NCI-H510A treated with DMSO at 0.1 percent for 48 hours (cell line): Measurements from ENCODE around the gene PARP1.

ENCODE experiments used
- DNase-seq: peaks from one replicate; lab custom pipeline; 2025; lab: John Stamatoyannopoulos, UW

PARP1 gene

DNA sequence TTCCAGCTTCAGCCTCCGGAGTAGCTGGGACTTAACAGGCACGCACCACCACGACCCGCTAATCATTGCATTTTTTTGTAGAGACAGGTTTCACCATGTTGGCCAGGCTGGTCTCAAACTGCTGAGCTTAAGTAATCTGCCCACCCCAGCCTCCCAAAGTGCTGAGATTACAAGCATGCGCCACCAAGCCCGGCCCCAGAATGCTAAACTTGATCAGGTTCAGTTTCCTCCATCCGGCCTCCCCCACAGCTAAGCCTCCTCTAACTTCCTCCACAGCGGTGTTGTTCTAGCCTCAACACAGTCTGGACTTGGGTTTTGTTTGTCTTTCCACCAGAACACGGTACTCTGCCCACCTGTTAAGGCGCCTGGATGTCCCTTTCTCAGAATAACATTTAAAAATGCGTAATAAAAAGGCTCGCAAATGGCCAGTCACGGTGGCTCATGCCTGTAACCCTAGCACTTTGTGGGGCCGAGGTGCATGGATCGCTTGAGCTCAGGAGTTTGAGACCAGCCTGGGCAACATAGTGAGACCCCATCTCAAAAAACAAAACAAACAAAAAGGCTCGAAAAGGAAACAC is 2.4 kb downstream of the PARP1 start:
- no peak for DNase-seq

DNA sequence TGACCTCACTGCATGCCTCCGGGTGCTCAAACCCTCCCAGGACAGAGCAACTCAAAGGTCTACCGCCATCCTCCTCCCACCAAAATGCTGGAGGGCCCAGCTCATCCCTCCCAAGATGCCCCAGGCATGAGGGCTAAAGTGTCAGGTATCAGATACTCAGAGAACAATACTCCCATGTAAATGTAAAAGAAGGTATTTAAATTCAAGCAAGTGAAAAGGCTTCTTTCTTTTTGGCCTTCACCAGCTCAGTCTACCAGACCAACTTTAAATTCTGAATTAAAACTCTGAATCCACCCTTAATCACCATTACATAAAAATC is 3.0 kb downstream of the PARP1 start:
- no peak for DNase-seq

DNA sequence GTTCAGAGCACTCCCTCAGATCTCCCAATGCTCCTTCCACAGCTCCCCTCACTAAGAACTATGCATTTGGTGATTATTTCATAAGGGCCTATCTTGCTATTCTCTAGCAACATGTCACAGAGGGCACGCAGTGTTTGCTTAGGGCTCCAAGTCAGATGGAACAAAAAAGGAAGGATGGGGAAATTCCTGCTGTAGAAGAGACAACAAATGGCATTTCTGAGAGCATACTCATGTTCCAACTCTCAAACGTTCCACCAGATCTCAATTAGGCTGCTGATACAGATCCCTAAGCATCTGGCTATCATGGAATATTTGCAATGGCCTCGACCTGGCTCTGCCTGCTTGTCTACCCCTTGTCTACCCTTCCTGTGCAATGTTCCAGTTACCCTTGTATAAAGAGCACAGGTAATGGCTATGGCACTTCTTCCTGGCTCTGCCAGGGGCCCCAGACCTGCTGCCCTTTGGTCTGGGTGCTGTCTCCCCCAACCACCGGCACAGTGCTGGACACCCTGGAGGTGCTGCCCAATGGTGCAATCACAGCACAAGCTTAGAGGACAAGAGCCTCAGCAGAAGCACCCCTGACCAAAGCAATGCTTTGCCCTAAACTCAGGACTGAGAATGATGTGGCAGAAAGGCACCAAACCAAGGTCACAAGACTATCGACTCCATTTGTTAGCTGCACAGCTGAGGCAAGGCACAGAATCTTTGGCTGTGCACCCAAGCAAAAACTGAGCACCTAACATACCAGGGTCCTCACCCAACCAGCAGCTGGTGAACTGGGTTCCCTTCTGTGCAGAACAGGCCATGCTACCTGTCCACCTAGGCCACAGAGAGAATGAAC is 3.6 kb downstream of the PARP1 start:
- no peak for DNase-seq

DNA sequence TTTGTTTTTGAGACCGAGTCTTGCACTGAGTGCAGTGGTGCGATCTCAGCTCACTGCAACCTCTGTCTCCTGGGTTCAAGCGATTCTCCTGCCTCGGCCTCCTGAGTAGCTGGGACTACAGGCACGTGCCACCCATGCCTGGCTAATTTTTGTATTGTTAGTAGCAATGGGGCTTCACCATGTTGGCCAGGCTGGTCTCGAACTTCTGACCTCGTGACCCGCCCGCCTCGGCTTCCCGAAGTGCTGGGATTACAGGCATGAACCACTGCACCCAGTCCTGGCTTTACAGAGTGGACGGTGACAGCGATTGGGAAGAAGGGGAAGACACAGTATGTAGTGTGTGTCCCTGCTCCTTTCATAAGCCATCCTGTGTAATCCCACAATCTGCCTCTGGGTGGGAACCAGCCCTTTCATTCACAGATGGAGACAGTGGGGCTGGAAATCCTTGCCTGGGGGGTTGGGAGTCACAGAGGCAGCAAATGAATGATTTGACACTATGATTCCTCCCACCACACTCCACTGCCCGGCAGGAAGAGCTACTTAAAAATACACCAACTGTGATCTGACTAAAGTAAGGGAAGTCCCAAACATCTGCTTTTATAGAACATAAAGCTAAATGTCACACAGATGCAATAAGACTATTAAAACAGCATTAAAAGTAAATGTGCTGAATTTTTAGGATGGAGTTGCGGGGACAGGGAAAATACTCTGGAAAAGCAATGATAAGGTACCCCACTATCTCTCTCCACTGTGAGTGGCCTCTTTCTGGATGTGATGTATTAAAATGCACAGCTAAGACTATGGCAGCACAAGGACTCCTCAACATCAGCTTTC is 4.5 kb downstream of the PARP1 start:
- no peak for DNase-seq

DNA sequence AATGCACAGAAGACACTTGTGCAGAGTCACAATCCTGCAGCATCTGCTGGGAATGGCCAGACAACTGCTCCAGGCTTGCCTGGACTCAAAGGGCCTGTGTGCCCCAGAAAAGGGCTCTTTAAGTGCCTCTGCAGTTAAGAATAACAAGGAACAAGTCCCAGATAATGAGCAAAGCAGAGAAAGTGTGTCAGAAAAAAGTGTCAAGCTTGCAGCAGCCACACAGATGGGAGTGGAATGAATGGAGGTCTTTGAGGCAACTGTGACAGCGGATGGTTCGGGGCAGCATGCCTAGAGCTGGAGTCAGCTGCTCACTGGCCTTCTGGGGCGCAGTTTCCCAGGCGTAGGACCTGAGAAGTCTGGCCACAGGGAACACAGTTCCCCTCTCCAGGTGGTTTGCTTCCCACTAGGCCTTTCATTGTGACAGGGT is 5.1 kb downstream of the PARP1 start:
- DNase-seq: no peak

DNA sequence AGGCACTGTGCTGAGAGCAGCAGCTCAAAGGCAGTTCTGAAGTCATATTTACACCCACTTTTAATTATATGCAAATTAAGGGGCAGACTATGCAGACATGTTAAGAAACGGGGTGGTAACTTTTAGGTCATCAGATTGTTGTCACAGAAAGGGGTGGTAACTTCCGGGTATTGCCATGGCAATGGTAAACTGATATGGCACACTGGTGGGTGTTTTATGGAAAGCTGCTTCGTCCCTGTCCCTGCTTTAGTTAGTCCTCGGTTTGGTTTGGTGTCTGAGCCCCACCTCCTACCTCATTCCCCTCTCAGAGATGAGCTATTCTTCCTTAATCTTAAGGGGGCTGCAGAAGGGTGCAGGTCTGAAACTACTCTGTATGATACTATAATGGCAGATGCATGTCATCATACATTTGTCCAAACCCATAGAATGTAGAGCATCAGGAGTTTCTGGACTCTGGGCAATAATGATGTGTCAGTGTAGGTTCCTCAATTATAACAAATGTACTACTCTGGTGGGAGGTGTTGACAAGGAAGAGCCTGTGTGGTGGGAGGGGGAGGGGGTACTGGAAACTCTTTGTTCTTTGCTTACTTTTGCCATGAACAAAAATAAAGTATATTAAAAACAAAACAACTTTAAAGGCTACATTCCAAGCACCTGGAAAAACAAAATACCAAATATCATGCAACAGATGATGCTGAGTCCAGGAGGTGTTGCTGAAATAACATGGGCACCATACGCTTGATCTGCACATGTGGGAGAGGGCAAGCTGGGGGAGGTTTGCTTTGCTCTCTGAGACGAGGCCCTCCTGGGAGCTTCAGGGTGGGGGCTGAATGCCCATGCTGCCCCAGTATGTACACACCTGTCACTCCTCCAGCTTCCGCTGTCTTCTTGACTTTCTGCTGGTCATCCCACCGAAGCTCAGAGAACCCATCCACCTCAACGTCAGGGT is 6.3 kb downstream of the PARP1 start:
- DNase-seq: no peak

DNA sequence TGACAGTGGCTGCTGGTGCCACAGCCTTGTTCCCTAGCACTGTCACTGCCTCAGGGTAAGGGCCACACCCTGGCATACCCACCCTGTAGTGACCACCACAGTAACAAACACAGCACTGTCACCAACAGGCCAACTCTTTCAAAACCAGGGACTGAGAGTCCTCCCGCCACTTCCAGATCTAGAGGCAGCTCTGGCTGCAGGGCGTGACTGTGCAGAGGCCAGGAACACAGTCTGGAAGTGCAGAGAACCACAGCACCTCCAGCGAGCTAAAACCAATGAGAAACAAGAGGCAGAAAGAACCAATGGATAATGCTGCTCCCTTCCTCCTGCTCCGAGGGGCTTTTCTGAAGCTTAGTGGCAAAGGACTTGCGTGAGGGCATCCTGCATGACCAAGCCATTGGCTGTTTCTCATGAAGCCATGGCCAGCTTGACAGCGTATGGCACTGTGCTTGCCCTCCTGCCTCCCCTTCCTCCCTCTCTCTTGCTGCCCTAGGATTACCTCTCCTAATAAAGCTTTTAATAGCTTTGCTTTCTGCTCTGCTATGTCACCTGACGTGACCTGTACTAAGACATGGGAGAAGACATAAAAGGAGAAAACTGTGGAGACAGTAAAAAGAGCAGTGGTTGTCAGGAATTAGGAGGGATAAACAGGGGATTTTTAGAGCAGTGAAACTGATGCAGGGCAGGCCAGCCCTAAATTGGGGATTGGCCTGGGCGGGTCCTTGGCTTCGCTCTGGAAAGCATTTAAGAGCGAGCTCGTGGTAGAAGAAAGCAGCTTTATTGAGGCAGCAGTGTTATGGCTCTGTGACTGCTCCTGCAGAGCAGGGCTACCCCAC is 7.2 kb downstream of the PARP1 start:
- no peak for DNase-seq

DNA sequence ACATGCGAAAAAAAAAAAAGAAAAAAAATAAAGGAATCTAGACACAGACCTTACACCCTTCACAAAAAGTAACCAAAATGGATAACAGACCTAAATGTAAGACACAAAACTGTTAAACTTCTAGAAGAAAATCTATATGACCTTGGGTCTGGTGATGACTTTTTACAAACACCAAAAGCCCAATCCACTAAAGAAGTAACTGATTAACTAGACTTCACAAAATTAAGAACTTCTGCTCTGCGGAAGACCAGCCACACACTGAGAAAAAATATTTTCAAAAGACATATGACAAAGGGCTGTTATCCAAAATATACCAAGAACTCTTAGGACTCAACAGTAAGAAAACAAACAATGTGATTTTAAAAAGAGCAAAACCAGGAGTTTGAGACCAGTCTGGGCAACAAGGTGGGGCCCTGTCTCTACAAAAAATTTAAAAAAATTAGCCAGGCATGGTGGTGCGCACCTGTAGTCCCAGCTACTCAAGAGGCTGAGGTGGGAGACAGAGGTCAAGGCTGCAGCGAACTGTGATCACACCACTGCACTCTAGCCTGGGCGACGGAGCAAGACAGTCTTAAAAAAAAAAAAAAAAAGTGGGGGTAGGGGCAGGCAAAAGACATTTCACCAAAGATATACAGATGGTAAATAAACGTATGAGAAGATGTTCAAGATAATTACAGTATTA is 9.8 kb downstream of the PARP1 start:
- DNase-seq: no peak

DNA sequence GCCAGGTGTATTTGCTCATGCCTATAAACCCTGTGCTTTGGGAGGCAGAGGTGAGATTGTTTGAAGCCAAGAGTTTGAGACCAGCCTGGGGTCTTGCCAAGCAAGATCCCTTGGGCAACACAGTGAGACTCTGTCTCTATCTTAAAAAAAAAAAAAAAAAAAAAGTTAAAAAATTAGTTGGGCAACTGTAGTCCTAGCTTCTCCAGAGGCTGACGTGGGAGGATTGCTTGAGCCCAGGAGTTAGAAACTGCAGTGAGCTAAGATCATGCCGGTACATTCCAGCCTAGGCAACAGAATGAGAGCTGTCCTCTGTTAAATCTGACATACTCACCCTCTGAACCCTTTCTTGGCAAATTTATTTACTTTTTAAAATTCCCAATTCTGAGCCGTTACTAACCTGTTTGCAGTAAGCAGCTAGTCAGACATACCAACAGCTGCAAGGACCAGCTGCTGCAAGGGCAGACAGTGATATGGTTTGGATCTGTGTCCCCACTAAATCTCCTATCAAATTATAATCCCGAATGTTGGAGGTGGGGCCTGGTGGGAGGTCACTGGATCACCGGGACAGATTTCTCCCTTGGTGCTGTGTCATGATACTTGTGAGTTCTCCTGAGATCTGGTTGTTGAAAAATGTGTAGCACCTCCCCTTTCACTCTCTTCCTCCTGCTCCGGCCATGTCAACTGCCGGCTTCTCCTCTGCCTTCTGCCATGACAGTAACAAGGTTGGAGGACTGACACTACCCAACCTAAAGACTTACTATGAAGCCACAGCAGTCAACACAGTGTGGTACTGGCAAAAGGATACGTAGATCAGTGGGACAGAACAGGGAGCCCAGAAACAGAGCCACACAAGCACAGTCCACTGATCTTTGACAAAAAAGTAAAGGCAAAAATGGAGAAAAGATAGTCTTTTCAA is 10.6 kb downstream of the PARP1 start:
- no peak for DNase-seq

DNA sequence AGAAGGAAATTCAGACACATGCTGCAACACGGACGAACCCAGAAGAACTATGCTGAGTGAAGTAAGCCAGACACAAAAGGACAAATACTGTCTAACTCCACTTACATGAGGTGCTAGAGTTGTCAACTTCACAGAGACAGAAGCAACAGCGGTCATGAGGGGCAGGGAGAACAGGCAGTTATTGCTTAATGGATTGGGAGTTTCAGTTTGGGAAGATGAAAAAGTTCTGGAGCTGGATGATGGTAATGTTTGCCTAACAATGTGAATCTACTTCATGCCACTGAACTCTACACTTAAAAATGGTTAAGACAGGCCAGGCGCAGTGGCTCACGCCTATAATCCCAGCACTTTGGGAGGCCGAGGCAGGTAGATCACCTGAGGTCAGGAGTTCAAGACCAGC is 12.1 kb downstream of the PARP1 start:
- no peak for DNase-seq

DNA sequence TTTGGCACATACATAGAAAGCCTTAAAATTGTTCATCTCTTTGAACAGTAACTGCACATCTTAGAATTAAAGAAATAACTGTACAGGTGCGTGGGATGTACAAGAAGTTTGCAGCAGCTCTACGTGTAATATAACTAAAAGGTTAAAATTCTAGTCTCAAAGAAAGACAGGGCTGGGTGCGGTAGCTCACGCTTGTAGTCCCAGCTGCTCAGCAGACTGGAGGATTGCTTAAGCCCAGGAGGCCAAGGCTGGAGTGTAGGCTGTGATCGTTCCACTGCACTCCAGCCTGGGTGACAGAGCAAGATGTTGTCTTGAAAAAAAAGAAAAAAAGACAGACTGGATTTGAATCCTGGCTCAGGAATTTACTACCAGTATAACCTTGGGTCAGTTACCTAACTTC is 13.4 kb downstream of the PARP1 start:
- no peak for DNase-seq

DNA sequence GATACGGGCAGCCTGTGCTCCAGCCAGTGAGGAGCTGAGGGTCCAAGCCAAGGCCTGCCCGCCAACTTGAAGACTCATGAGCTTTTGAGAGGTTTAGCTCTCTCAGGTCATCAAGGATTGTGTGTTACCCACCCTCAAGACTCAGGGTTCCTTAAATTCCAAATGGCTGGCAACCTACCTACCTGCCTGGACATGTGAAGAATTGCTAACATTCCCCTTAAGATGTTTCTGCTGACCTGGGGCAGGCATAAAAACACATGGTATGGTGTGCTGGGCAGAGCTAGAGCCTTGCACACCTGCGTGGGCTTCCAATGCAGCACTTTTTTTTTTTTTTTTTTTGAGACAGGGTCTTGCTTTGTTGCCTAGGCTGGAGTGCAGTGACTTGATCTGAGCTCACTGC is 17.2 kb downstream of the PARP1 start:
- DNase-seq: no peak

DNA sequence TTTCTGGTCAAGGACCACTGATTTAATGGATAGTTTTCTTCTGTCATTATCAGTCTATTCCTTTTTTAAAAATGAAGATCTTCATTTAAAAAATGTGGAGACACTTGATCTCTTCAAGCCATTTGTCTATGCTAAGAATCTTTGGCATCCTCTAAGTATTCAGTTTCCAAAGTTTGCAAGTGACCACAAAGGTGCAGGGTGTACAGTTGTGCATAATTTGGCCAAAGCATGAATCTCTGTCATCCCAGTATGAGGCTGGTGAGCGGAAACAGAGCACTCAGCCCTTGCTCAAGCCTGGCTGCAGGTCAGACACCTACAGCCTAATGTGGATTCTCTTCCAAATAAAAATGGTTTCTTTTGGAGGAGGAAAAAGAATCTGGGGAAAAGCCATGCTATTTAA is 19.8 kb downstream of the PARP1 start:
- no peak for DNase-seq

DNA sequence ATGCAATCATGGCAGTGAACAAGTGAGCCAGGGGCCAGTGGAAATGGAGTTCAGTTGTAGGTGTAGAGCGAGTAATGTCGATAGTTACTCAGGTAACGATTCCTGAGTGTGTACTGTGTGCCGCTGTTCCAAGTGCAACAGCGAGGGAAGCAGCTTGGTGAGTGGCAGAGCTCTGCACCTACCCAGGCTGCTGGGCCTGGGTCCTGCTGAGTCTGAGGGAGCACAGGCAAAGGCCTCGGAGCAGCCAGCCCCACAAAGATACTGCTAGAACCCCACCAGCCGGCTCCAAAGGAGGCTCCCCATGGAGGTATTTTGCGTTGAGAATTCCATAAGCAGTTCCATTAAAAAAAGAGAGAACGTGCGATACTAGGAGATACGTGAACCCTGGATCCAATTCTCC is 23.2 kb downstream of the PARP1 start:
- no peak for DNase-seq

DNA sequence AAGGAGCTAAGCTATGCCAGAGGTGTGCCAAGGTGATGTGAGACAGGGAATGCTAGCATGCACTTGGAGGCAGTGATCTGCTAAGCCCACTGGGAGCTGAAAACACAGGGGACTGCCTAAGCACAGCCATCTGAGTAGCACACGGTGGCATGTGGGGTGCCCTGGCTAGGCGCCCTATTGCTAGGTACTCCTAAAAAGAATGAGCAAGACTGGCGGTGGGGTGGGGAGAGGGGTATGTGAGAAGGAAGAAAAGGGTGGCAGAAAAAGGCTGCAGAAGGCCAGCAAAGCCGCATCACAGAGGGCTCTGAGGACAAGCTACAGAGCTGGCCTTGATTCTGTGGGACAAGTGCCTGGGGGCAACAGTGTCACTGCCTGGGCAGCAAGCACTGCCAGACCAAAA is 23.9 kb downstream of the PARP1 start:
- no peak for DNase-seq

DNA sequence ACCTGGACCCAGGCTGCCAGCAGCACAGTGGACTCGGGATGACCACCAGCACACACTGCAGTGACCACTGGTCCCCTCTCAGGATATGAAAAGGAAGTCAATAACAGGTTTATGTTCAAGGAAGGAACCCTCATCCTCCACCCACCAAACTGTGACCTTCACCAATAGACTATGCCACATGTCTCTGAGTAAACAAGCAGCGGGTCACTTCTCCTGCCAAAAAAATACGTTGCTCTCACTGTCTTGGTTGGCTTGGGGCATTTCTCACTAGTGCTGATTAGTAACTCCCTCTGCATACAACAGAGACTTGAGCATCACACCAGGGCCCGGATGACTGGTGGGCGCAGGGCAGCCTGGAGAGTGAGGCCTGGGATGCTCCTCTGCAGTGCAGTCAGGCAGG is 25.9 kb downstream of the PARP1 start:
- DNase-seq: no peak

DNA sequence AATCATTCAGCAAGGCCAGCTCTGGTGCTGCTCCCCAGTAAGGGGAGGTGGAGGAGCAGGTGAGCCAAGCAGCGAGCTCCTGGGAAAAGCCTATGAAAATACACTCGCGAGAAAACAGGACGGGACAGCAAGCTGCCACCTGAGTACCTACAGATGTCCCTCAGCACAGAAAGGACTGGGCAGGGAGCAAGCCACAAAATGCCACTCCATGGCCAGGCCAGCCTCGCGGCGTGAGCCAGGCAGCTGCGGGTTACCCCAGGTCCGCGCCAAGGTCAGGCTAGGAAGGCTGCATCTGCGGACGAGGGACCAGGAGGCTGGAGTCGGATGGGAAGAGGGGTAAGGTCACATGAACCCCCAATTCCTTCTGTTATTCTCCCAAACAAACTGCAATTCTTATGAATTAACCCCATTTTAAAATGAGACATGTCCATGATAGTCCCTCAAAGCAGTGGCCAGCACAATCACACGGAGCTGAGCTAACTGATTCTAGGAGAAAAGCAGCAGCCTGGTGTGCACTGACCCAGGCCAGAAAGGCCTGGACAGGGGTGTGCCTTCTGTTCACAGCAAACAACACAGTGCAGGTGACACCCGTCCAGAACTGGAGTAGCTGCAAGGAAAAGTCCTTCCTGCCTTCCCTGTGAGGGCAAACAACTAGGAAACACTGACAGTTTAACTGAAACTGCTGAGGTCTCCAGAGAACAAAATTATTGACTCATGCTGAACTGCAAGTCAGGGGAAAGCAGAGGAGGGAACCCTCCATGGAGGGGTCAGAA is 26.5 kb downstream of the PARP1 start:
- no peak for DNase-seq

DNA sequence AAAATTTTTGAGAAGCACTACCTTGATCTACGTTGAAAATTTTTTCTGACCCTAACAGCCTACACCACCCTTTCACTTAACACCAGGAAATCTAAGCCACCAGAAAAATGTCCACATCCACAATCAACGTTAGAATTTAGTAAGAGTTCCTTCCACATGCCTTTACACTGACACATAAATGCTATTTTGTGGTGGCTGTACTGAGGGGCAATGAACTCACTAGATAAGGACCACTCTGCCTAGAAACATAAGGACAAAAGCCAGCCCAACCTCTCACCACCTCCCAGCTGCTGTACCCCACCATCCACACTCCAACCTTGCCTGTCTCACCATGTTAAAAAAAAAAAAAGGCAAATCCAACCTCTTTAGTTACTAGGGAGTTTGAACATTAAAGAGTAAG is 29.8 kb downstream of the PARP1 start:
- DNase-seq: no peak

DNA sequence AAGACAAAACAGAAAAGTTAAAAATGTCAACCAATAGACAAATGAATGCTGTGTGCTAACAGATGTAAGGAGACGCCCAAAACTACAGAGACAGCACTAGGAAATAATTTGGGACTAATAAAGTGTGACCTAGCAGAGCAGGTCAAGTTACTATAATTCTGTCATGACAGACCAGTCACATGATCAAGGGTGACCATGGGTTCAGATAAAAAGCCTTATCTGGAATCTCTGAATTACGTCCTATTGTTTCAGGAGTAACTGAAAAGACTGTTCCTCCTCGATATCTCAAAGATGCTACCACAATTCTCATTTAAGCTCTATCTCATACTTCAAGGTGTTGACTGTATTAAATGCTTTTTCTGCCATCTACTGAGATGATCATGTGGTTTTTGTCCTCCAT is 31.6 kb downstream of the PARP1 start:
- DNase-seq: no peak
